Naive thymus-derived CD4-positive, alpha-beta T cell (primary cell): ENCODE data around the gene SREBF2. TPM values are rescaled to one million over a fixed set of nuclear protein-coding genes. Genes with fewer than 3 reads are reported as not detected.

Experiments
- ATAC-seq: fragments of 150-1000 bp; cut with Tn5 transposase; 2 replicates; pipeline ENCODE4 v1.10.0; 2021; ENCODE audit warnings: mild to moderate bottlenecking, moderate library complexity
- CTCF ChIA-PET: fragments of 350-600 bp; sonication (Branson Sonifier 250); formaldehyde crosslinking; loops from one replicate; lab custom pipeline; 2021; ENCODE audit warnings: antibody characterized with exemption; lab: Charles Lee
- POLR2A ChIA-PET: fragments of 350-600 bp; sonication (Branson Sonifier 250); formaldehyde crosslinking; loops from one replicate; lab custom pipeline; 2021; ENCODE audit warnings: antibody characterized with exemption, inconsistent platforms; lab: Charles Lee
- DNase-seq, 9 donors: peaks; one replicate each; pipeline versions ENCODE4 v3.0.0 to v3.0.0-alpha.2; 2020 to 2022; ENCODE audit warnings: mixed read lengths in 1 of 9
- H3K27ac ChIP-seq: one replicate; pipeline ENCODE4 v1.7.0; 2013; ENCODE audit warnings: mild to moderate bottlenecking, low read depth, low read length, moderate library complexity
- H3K27me3 ChIP-seq, 2 donors: one replicate each; pipeline ENCODE4 v1.7.0; 2013; ENCODE audit warnings: low read length in 2 of 2, mild to moderate bottlenecking in 2 of 2, moderate library complexity in 2 of 2; ENCODE audit not compliant: control insufficient read depth in 2 of 2, insufficient read depth in 2 of 2
- H3K36me3 ChIP-seq, 3 experiments: 1 replicate in 2 of 3; 2 replicates in 1 of 3; pipeline ENCODE4 v1.7.0; 2013; ENCODE audit warnings: low read length in 3 of 3, mild to moderate bottlenecking in 3 of 3, moderate library complexity in 1 of 3; ENCODE audit not compliant: insufficient read depth in 3 of 3, control insufficient read depth in 2 of 3
- H3K4me1 ChIP-seq, 2 donors: one replicate each; pipeline ENCODE4 v1.7.0; 2013; ENCODE audit warnings: low read length in 2 of 2, mild to moderate bottlenecking in 2 of 2, moderate library complexity in 1 of 2; ENCODE audit not compliant: control insufficient read depth in 2 of 2, insufficient read depth in 2 of 2
- H3K4me3 ChIP-seq: 2 replicates; pipeline ENCODE4 v1.7.0; 2013; ENCODE audit warnings: mild to moderate bottlenecking, low read length
- H3K9me3 ChIP-seq, 3 experiments: 1 replicate in 2 of 3; 2 replicates in 1 of 3; pipeline ENCODE4 v1.7.0; 2013; ENCODE audit warnings: low read length in 3 of 3; ENCODE audit not compliant: control insufficient read depth in 2 of 3
- H3K27ac Mint-ChIP-seq, 9 donors: one replicate each; pipeline ENCODE4 v1.8.0; 2020 to 2022; ENCODE audit warnings: mixed read lengths in 9 of 9, mild to moderate bottlenecking in 8 of 9, moderate library complexity in 5 of 9, inconsistent platforms in 2 of 9
- H3K27me3 Mint-ChIP-seq, 5 donors: one replicate each; pipeline ENCODE4 v1.8.0; 2021 to 2022; ENCODE audit warnings: mixed read lengths in 5 of 5, mild to moderate bottlenecking in 1 of 5
- H3K36me3 Mint-ChIP-seq, 5 donors: one replicate each; pipeline ENCODE4 v1.8.0; 2020 to 2022; ENCODE audit warnings: mixed read lengths in 5 of 5, mild to moderate bottlenecking in 3 of 5, inconsistent platforms in 1 of 5
- H3K4me1 Mint-ChIP-seq, 7 donors: one replicate each; pipeline ENCODE4 v1.8.0; 2020 to 2022; ENCODE audit warnings: mixed read lengths in 7 of 7, mild to moderate bottlenecking in 3 of 7, inconsistent platforms in 1 of 7
- H3K4me3 Mint-ChIP-seq, 10 donors: one replicate each; pipeline ENCODE4 v1.8.0; 2020 to 2022; ENCODE audit warnings: mild to moderate bottlenecking in 10 of 10, mixed read lengths in 10 of 10, moderate library complexity in 6 of 10, inconsistent platforms in 2 of 10
- H3K9me3 Mint-ChIP-seq, 11 donors: one replicate each; pipeline ENCODE4 v1.8.0; 2020 to 2022; ENCODE audit warnings: mixed read lengths in 11 of 11, mild to moderate bottlenecking in 4 of 11, inconsistent platforms in 1 of 11, moderate library complexity in 1 of 11
- intact Hi-C, 2 donors: fragments of 100-400 bp; cut with micrococcal nuclease; formaldehyde crosslinking; loops; one replicate each; pipeline ENCODE4 v1.15.1; 2023
- polyA plus RNA-seq, 2 donors: library from polyadenylated mRNA; unstranded; fragments of 300-500 nt; fragmentation: Illumina TruSeq; gene quantifications; one replicate each; pipeline ENCODE4 v1.2.3, GENCODE V29; 2021
- total RNA-seq, 6 experiments: library from RNA in 5 of 6; stranded (reverse) in 5 of 6; gene quantifications; 1 replicate in 5 of 6; 2 replicates in 1 of 6; pipeline ENCODE4 v1.2.3 and lab custom pipeline; 2021 to 2026

SREBF2 gene
- total and polyA plus RNA-seq, 7 experiments from 2014 or later: 17.4 to 117 (median 84.0) TPM

DNA sequence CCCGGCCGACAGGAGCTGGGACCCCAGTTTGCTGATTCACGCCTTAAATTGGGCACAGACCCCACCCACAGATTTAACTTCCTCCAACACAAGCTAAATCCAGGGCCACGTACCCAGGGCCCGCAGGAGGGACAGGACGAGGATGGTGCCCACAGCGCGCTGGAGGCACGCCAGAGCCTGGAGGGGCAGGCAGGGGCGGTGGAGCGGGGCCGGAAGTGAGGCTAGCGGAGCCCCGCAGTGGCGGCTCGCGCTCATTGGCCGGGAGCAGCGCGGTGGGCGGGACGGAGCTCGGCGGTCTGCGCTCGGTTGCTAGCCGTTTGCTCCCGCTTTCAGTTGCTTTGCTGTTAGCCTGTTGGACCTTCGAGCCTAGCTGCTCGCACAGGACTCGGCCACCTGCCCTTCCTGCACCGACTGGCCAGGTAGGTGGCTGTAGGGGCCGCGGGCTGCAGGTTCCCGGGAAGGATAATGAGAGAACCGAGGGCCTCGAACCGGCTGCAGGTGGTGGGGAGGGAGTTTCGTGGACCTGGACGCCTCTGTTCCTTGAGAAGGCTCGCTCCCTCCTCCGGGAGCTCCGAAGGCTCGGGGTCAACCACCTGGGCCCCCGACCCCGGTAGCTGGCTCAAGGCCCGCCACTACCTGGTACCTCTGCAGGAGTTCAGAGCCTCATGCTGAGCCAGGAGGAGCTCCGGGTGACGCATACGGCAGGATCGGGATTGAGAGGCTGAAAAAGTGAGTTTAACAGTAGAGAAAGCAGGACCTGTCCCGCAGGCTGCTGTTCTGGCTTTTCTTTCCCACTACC lies 32.4 kb upstream of the SREBF2 start, which contains the start of gene CCDC134:
CCDC134 (plus strand) TSS at position 332 of the 799 bp plus-strand sequence. CDS start 8,212 bp downstream, outside the sequence.
- Histone ChIP-seq H3K36me3 (peaks cover 0 to 9% (median 0%) of the 10 kb centered on the region in 3 experiments), H3K4me1 (peaks cover 17 to 19% of the 10 kb centered on the region in 2 donors), H3K9me3 (no peaks in the 10 kb centered on the region), H3K4me3 (peak within 1 kb of the TSS; percentile 88), H3K27me3 (no peaks in the 10 kb centered on the region), H3K27ac (peak within 1 kb of the TSS; percentile 88)
- Mint-ChIP-seq H3K36me3 (peaks cover 0 to 9% (median 0%) of the 10 kb centered on the region in 5 donors), H3K4me3 (peak within 1 kb of the TSS; percentile 81 to 97 (median 95)), H3K4me1 (peaks cover 8 to 49% (median 41%) of the 10 kb centered on the region in 7 donors), H3K9me3 (peaks cover 0 to 4% (median 0%) of the 10 kb centered on the region in 11 donors), H3K27me3 (no peaks in the 10 kb centered on the region), H3K27ac (peak within 1 kb of the TSS; percentile 94 to 100 (median 98))
- intact Hi-C loops: loop anchor here (1.0 to 5.0 kb wide), 9 partner anchors 19 to 140 kb away; partner anchors contain the start of gene SNU13 (in 2 of the 2)
- ATAC-seq (peak; percentile 99), DNase-seq (peak; percentile 87 to 94 (median 92))
- ChIA-PET POLR2A (interaction anchor here (0.6 to 7.8 kb wide), 29 partner anchors 8 to 1904 kb away, joined by 3 to 366 read pairs (median 6); partner anchors contain the start of genes DESI1, MEI1, SMDT1 and SNU13), CTCF (interaction anchor here (0.5 to 2.9 kb wide), 12 partner anchors 13 to 157 kb away, joined by 3 to 26 read pairs (median 4); no protein-coding TSS in a partner anchor)

DNA sequence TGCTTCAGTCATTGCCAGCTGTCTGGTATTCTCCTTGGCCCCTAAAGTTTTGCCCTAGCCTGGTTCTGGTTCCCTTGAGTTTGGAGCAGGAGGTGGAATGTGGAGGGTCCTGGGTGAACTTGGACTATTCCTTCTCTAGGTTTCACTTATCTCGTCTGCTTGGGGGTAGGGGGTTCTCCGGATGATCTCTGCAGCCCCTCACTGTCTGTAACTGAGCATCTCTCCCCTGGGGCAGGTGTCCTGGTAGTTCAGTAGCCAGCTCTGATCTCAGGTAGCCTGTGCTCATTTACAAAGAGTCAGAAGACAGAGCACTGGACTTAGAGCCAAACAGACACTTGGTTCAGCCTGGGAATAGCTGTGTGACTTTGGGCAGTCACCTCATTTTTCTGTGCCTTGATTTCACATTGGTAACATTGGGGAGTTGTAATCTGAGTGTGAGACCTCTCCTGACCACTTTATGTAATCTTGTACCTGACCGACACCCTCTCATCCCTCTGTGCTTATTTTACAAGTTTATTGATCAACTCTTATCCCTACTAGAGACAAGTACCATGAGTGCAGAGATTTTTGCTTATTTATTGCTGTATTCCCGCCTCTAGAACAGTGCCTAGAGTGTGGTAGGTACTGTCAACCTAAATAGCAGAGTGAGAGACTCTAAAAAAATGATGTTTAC lies 31.6 kb upstream of the SREBF2 start:
- H3K27ac ChIP-seq: peak overlapping the region; percentile 88
- no peak for ATAC-seq
- H3K36me3 ChIP-seq: peaks cover 0 to 4% (median 0%) of the 10 kb centered on the region in 3 experiments
- peaks cover 17 to 19% of the 10 kb centered on the region in 2 donors for H3K4me1 ChIP-seq
- Mint-ChIP-seq H3K27ac (peak overlapping the region; percentile 94 to 100 (median 98)), H3K36me3 (peaks cover 0 to 9% (median 0%) of the 10 kb centered on the region in 5 donors), H3K4me3 (peak overlapping the region; percentile 81 to 97 (median 95)), H3K4me1 (peaks cover 8 to 52% (median 41%) of the 10 kb centered on the region in 7 donors), H3K9me3 (peaks cover 0 to 4% (median 0%) of the 10 kb centered on the region in 11 donors), H3K27me3 (no peaks in the 10 kb centered on the region)
- H3K4me3 ChIP-seq: peak overlapping the region; percentile 88
- ChIA-PET CTCF (interaction anchor here (0.5 to 2.9 kb wide), 8 partner anchors 14 to 139 kb away, joined by 3 to 26 read pairs (median 5); no protein-coding TSS in a partner anchor), POLR2A (interaction anchor here (0.6 to 7.8 kb wide), 17 partner anchors 8 to 643 kb away, joined by 3 to 366 read pairs (median 11); partner anchors contain the start of genes MEI1, SMDT1, SNU13 and SREBF2)
- H3K27me3 ChIP-seq: no peaks in the 10 kb centered on the region
- intact Hi-C loops: loop anchor here in 1 of 2 donors (2.0 to 5.0 kb wide), 2 partner anchors 39 to 112 kb away; partner anchors contain the start of gene SNU13
- DNase-seq: no peak
- H3K9me3 ChIP-seq: no peaks in the 10 kb centered on the region

DNA sequence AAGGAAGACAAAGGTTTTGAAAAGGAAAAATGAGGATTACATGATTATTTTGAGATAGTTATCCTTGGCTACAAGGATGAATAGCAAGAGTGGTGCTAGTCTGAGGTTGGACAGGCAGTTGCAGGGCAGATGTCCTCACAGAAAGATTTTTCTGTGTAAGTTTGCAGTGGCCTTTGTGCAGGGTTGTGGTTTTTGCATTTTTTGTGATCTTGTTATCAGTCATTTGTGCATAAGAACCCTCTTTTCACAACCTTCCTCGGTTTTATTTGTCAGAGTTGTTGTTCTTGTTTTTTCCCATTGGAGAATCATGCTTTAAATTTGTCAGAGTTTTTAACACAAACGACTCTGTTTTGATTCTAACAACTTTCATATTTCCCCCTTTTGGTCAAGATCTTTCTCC lies 31.0 kb upstream of the SREBF2 start:
- CTCF ChIA-PET: interaction anchor here (1.1 to 2.9 kb wide), 3 partner anchors 21 to 139 kb away, joined by 4 to 26 read pairs (median 21); no protein-coding TSS in a partner anchor

DNA sequence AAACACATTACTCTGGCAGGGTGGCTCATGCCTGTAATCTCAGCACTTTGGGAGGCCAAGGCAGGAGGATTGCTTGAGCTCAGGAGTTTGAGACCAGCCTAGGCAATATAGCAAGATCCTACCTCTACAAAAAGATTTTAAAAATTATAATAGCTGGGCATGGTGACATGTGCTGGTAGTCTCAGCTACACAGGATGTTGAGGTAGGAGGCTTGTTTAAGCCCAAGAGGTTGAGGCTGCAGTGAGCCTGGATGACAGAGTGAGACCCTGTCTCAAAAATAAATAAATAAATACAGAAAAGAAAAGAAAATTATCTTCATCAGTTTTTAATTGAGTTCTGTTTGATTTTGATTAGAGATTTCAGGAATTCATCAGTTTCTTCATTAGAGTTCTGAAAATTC lies 27.3 kb upstream of the SREBF2 start:
- no peaks in the 10 kb centered on the region for H3K27me3 Mint-ChIP-seq
- CTCF ChIA-PET: no interaction called here
- H3K4me1 Mint-ChIP-seq: peaks cover 23 to 43% (median 30%) of the 10 kb centered on the region in 7 donors
- H3K27me3 ChIP-seq: no peaks in the 10 kb centered on the region
- no peaks in the 10 kb centered on the region for H3K9me3 ChIP-seq
- H3K4me1 ChIP-seq: peaks cover 11 to 12% of the 10 kb centered on the region in 2 donors
- H3K36me3 Mint-ChIP-seq: peaks cover 0 to 14% (median 10%) of the 10 kb centered on the region in 5 donors
- no peak overlapping the region for H3K27ac ChIP-seq
- DNase-seq (no peak), ATAC-seq (no peak)
- POLR2A ChIA-PET: interaction anchor here (0.7 to 3.5 kb wide), 3 partner anchors 25 to 46 kb away, joined by 3 to 17 read pairs (median 3); no protein-coding TSS in a partner anchor
- peak overlapping the region in 2 of 9 donors; percentile 28 to 38 for H3K27ac Mint-ChIP-seq
- H3K4me3 Mint-ChIP-seq: no peak overlapping the region
- no peak overlapping the region for H3K4me3 ChIP-seq
- H3K36me3 ChIP-seq: peaks cover 0 to 21% (median 7%) of the 10 kb centered on the region in 3 experiments
- intact Hi-C loops: no loop called here
- H3K9me3 Mint-ChIP-seq: peaks cover 0 to 4% (median 0%) of the 10 kb centered on the region in 11 donors

More for the DNA sequence above, 31.0 kb upstream of the SREBF2 start:
- H3K27ac ChIP-seq: peak overlapping the region; percentile 10
- no peaks in the 10 kb centered on the region for H3K9me3 ChIP-seq
- intact Hi-C loops: loop anchor here in 1 of 2 donors (2.0 to 5.0 kb wide), 2 partner anchors 40 to 113 kb away; partner anchors contain the start of gene SNU13
- H3K36me3 Mint-ChIP-seq: peaks cover 0 to 9% (median 0%) of the 10 kb centered on the region in 5 donors
- POLR2A ChIA-PET: interaction anchor here (1.0 to 7.8 kb wide), 8 partner anchors 10 to 642 kb away, joined by 3 to 366 read pairs (median 15); partner anchors contain the start of gene SREBF2
- DNase-seq (no peak), ATAC-seq (no peak)
- no peaks in the 10 kb centered on the region for H3K27me3 Mint-ChIP-seq
- peak overlapping the region; percentile 88 for H3K4me3 ChIP-seq
- peak overlapping the region in 8 of 9 donors; percentile 1 to 100 (median 97) for H3K27ac Mint-ChIP-seq
- H3K9me3 Mint-ChIP-seq: peaks cover 0 to 4% (median 0%) of the 10 kb centered on the region in 11 donors
- H3K4me1 Mint-ChIP-seq: peaks cover 8 to 52% (median 41%) of the 10 kb centered on the region in 7 donors
- peak overlapping the region; percentile 81 to 97 (median 95) for H3K4me3 Mint-ChIP-seq
- no peaks in the 10 kb centered on the region for H3K27me3 ChIP-seq
- H3K36me3 ChIP-seq: peaks cover 0 to 4% (median 0%) of the 10 kb centered on the region in 3 experiments
- peaks cover 17 to 19% of the 10 kb centered on the region in 2 donors for H3K4me1 ChIP-seq

DNA sequence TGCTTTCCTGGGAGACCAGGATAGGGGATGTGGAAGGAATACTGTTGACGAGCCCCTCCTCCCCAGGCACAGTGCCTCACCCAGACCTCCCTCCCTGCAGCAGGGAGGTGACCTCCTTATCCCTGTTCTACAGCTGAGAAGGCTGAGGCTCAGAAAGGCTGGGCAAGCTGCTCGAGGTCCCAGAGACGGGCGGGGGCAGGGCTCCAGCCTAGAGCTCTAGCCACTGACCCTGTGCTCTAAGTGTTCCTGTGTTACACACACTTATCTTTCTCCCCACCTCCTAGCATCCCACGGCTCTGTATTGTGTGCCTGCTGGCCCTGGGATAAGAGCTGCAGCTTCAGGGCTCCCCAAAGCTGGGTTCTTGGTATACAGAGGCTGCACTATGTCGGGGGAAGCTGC lies 24.5 kb upstream of the SREBF2 start:
- H3K4me3 ChIP-seq: no peak overlapping the region
- H3K27me3 ChIP-seq: no peaks in the 10 kb centered on the region
- H3K4me1 ChIP-seq: no peaks in the 10 kb centered on the region
- ATAC-seq: no peak
- Mint-ChIP-seq H3K27me3 (no peaks in the 10 kb centered on the region), H3K27ac (no peak overlapping the region), H3K4me3 (no peak overlapping the region), H3K9me3 (no peaks in the 10 kb centered on the region), H3K36me3 (peaks cover 0 to 22% (median 10%) of the 10 kb centered on the region in 5 donors), H3K4me1 (peaks cover 9 to 27% (median 14%) of the 10 kb centered on the region in 7 donors)
- H3K9me3 ChIP-seq: no peaks in the 10 kb centered on the region
- no peak for DNase-seq
- ChIA-PET POLR2A (interaction anchor here (0.7 to 2.1 kb wide), 3 partner anchors 8 to 26 kb away, joined by 3 to 8 read pairs (median 5); partner anchors contain the start of gene CCDC134), CTCF (no interaction called here)
- no peak overlapping the region for H3K27ac ChIP-seq
- peaks cover 5 to 41% (median 7%) of the 10 kb centered on the region in 3 experiments for H3K36me3 ChIP-seq
- intact Hi-C loops: no loop called here
